NCI-H69 (cell line): ENCODE results near the gene EDC4.

Source experiments
- DNase-seq: peaks from one replicate; lab custom pipeline; 2025; lab: John Stamatoyannopoulos, UW

Gene EDC4

GRCh38 chr16:67879936-67880335 is 7.1 kb downstream of the EDC4 start:
- no peak for DNase-seq

GRCh38 chr16:67880584-67880983 is 7.7 kb downstream of the EDC4 start:
- DNase-seq, result no peak

GRCh38 chr16:67881621-67882161 is 8.8 kb downstream of the EDC4 start:
- no peak for DNase-seq

- DNase-seq, result no peak
Observed at GRCh38 chr16:67882374-67883145, 9.7 kb downstream of the EDC4 start.

GRCh38 chr16:67883146-67883871 is 10.5 kb downstream of the EDC4 start:
- DNase-seq, result no peak

- peak; percentile 50 for DNase-seq
Observed at GRCh38 chr16:67883872-67884261, 11.0 kb downstream of the EDC4 start.

GRCh38 chr16:67884684-67885083 is 11.8 kb downstream of the EDC4 start, which contains the start of gene NRN1L:
Gene NRN1L, plus strand, starts transcription at chr16:67884885. Its CDS starts 19 bp downstream, at chr16:67884904.
- DNase-seq, result peak; percentile 60

GRCh38 chr16:67885545-67885944 is 12.7 kb downstream of the EDC4 start:
- DNase-seq, result no peak

- no peak for DNase-seq
Observed at GRCh38 chr16:67885976-67886375, 13.1 kb downstream of the EDC4 start.

- no peak for DNase-seq
Observed at GRCh38 chr16:67886387-67886786, 13.5 kb downstream of the EDC4 start.

GRCh38 chr16:67888331-67888730 is 15.5 kb downstream of the EDC4 start:
- no peak for DNase-seq

- DNase-seq, result no peak
Observed at GRCh38 chr16:67892375-67892774, 19.5 kb downstream of the EDC4 start.

- peak; percentile 92 for DNase-seq
Observed at GRCh38 chr16:67892899-67893742, 20.3 kb downstream of the EDC4 start, which contains the start of gene PSKH1. Gene PSKH1, plus strand, starts transcription at chr16:67893254. Its CDS starts 15,496 bp downstream, at chr16:67908750.

- DNase-seq, result no peak
Observed at GRCh38 chr16:67893743-67894399, 21.0 kb downstream of the EDC4 start.

- no peak for DNase-seq
Observed at GRCh38 chr16:67897231-67897630, 24.4 kb downstream of the EDC4 start.

- no peak for DNase-seq
Observed at GRCh38 chr16:67901734-67902133, 28.9 kb downstream of the EDC4 start.

- no peak for DNase-seq
Observed at GRCh38 chr16:67902831-67903230, 30.0 kb downstream of the EDC4 start.

GRCh38 chr16:67907397-67908180 is 34.7 kb downstream of the EDC4 start:
- no peak for DNase-seq

- DNase-seq, result no peak
Observed at GRCh38 chr16:67909056-67909742, 36.3 kb downstream of the EDC4 start.

GRCh38 chr16:67910158-67910557 is 37.3 kb downstream of the EDC4 start:
- peak; percentile 47 for DNase-seq
